Keratinocyte (primary cell): ENCODE data around the gene CBLB. TPM values are rescaled to one million over a fixed set of nuclear protein-coding genes. Genes with fewer than 3 reads are reported as not detected.

Source experiments
- DNase-seq: peaks from one replicate; pipeline ENCODE4 v3.0.0-alpha.2; 2011; ENCODE audit warnings: low read depth, missing footprints, low spot score
- FAIRE-seq: peaks from 2 replicates; lab custom pipeline; 2011; peaks lifted over from hg19 to GRCh38; lab: Jason Lieb, UNC
- H2AFZ ChIP-seq: 2 replicates; pipeline ENCODE4 v1.6.0; 2012; ENCODE audit warnings: low read length, control low read depth, inconsistent platforms; ENCODE audit not compliant: control insufficient read depth
- H3K27ac ChIP-seq: 2 replicates; pipeline ENCODE4 v1.5.1; 2011; ENCODE audit warnings: low read length; ENCODE audit not compliant: control insufficient read depth, insufficient read depth
- H3K27me3 ChIP-seq: 3 replicates; pipeline ENCODE4 v1.6.0; 2011; ENCODE audit warnings: low read length; ENCODE audit not compliant: control insufficient read depth, insufficient read depth; ENCODE audit errors: extremely low read depth
- H3K36me3 ChIP-seq, 2 experiments: 2 replicates in 1 of 2; 3 replicates in 1 of 2; pipeline ENCODE4 v1.5.1; 2011; ENCODE audit warnings: low read length in 2 of 2, mild to moderate bottlenecking in 1 of 2; ENCODE audit not compliant: control insufficient read depth in 2 of 2, insufficient read depth in 2 of 2; ENCODE audit errors: extremely low read depth in 1 of 2
- H3K4me1 ChIP-seq: 3 replicates; pipeline ENCODE4 v1.5.1; 2011; ENCODE audit warnings: low read length; ENCODE audit not compliant: control insufficient read depth, insufficient read depth; ENCODE audit errors: extremely low read depth
- H3K4me2 ChIP-seq: 3 replicates; pipeline ENCODE4 v1.6.0; 2011; ENCODE audit warnings: low read depth, low read length; ENCODE audit not compliant: control insufficient read depth, insufficient read depth; ENCODE audit errors: extremely low read depth
- H3K4me3 ChIP-seq, 3 experiments: fragments of 200-600 bp in 1 of 3; sonication (generic) in 1 of 3; 2 replicates in 2 of 3; 3 replicates in 1 of 3; pipeline ENCODE4 v1.5.1; 2011 to 2016; ENCODE audit warnings: low read length in 3 of 3, mild to moderate bottlenecking in 3 of 3, control low read depth in 2 of 3, inconsistent platforms in 1 of 3, low read depth in 1 of 3, mixed read lengths in 1 of 3, mixed run types in 1 of 3, moderate library complexity in 1 of 3; ENCODE audit not compliant: control insufficient read depth in 2 of 3, insufficient read depth in 2 of 3; ENCODE audit errors: extremely low read depth in 1 of 3
- H3K79me2 ChIP-seq: 2 replicates; pipeline ENCODE4 v1.6.0; 2012; ENCODE audit warnings: low read length; ENCODE audit not compliant: control insufficient read depth, insufficient read depth
- H3K9ac ChIP-seq: 3 replicates; pipeline ENCODE4 v1.6.0; 2011; ENCODE audit warnings: low read length; ENCODE audit not compliant: control insufficient read depth, insufficient read depth; ENCODE audit errors: extremely low read depth
- H3K9me1 ChIP-seq: 3 replicates; pipeline ENCODE4 v1.6.0; 2011; ENCODE audit warnings: low read length; ENCODE audit not compliant: control insufficient read depth, insufficient read depth; ENCODE audit errors: extremely low read depth
- H3K9me3 ChIP-seq: 2 replicates; pipeline ENCODE4 v1.5.1; 2012; ENCODE audit warnings: low read depth, low read length; ENCODE audit not compliant: control insufficient read depth
- H4K20me1 ChIP-seq: 3 replicates; pipeline ENCODE4 v1.6.0; 2011; ENCODE audit warnings: low read length; ENCODE audit not compliant: control insufficient read depth, insufficient read depth; ENCODE audit errors: extremely low read depth
- CTCF ChIP-seq, 3 experiments: IDR thresholded peaks in 1 of 3; conservative IDR thresholded peaks in 1 of 3; optimal IDR thresholded peaks in 1 of 3; 2 replicates in 2 of 3; 3 replicates in 1 of 3; pipeline versions ENCODE3 to v1.5.1; 2011; ENCODE audit warnings: low read length in 3 of 3, mild to moderate bottlenecking in 3 of 3, moderate library complexity in 2 of 3, control low read depth in 1 of 3, inconsistent platforms in 1 of 3; ENCODE audit not compliant: insufficient read depth in 2 of 3; ENCODE audit errors: extremely low read depth in 1 of 3
- EZH2 ChIP-seq: IDR thresholded peaks from one replicate; pipeline ENCODE4 v1.6.1; 2012; ENCODE audit warnings: inconsistent platforms, mild to moderate bottlenecking, low read length, moderate library complexity
- dilution Hi-C: fragments of 300-500 bp; cut with MboI; formaldehyde crosslinking; loops from one replicate; pipeline ENCODE4 v1.7.0; 2020; ENCODE audit warnings: low sequenced_read_pairs; ENCODE audit not compliant: extremely low pct_ligation_motif_present
- polyA plus RNA-seq, 5 experiments: library from polyadenylated mRNA; depleted of rRNA in 3 of 5; stranded (reverse) in 3 of 5; stranded (forward) in 1 of 5; unstranded in 1 of 5; fragments of >200 nt; gene quantifications; 1 replicate in 1 of 5; 2 replicates in 3 of 5; 3 replicates in 1 of 5; pipeline versions ENCODE4 v1.2.1 to v1.2.3, GENCODE V29; 2011 to 2012; ENCODE audit warnings: missing spikeins in 2 of 5, low read depth in 1 of 5, low replicate concordance in 1 of 5

Gene CBLB
- polyA plus RNA-seq, 1 donor (not counting 4 experiments of a cell fraction or from before 2014, with no cell fraction given): 13.6 TPM

- no peaks in the 10 kb centered on the region for H3K9me3 ChIP-seq
- H3K9ac ChIP-seq: no peak overlapping the region
- H3K4me2 ChIP-seq: no peak overlapping the region
- FAIRE-seq (no peak), DNase-seq (no peak)
- H3K4me1 ChIP-seq: peaks cover 14% of the 10 kb centered on the region
- TF ChIP-seq CTCF (optimal IDR thresholded peaks at IDR 0.05 in 1 of 3, IDR thresholded peaks at IDR 0.05 in 1 of 3, conservative IDR thresholded peaks at IDR 0.05 in 1 of 3; ENCODE audit: extremely low read depth in 1 of 3, insufficient read depth in 2 of 3, low read length in 3 of 3): no peak
- TF ChIP-seq EZH2: no peak
- H4K20me1 ChIP-seq: no peaks in the 10 kb centered on the region
- dilution Hi-C loops: no loop called here
- no peak overlapping the region for H3K4me3 ChIP-seq
- no peaks in the 10 kb centered on the region for H3K79me2 ChIP-seq
- H2AFZ ChIP-seq: no peak overlapping the region
- H3K27me3 ChIP-seq: no peaks in the 10 kb centered on the region
- H3K9me1 ChIP-seq: no peaks in the 10 kb centered on the region
- no peak overlapping the region for H3K27ac ChIP-seq
- no peaks in the 10 kb centered on the region for H3K36me3 ChIP-seq
Measured at GRCh38 chr3:105614288-105615030, 254.4 kb downstream of the CBLB start.

- no peaks in the 10 kb centered on the region for H3K79me2 ChIP-seq
- H3K4me3 ChIP-seq: no peak overlapping the region
- no peaks in the 10 kb centered on the region for H3K27me3 ChIP-seq
- H3K4me2 ChIP-seq: no peak overlapping the region
- no peaks in the 10 kb centered on the region for H3K9me3 ChIP-seq
- H3K9ac ChIP-seq: no peak overlapping the region
- FAIRE-seq (no peak), DNase-seq (no peak)
- no peaks in the 10 kb centered on the region for H3K36me3 ChIP-seq
- dilution Hi-C loops: no loop called here
- H3K27ac ChIP-seq: no peak overlapping the region
- H3K9me1 ChIP-seq: no peaks in the 10 kb centered on the region
- peaks cover 14% of the 10 kb centered on the region for H3K4me1 ChIP-seq
- no peak for TF ChIP-seq CTCF (optimal IDR thresholded peaks at IDR 0.05 in 1 of 3, IDR thresholded peaks at IDR 0.05 in 1 of 3, conservative IDR thresholded peaks at IDR 0.05 in 1 of 3; ENCODE audit: extremely low read depth in 1 of 3, insufficient read depth in 2 of 3, low read length in 3 of 3)
- no peak for TF ChIP-seq EZH2
- H2AFZ ChIP-seq: no peak overlapping the region
- H4K20me1 ChIP-seq: no peaks in the 10 kb centered on the region
Measured at GRCh38 chr3:105613120-105613519, 255.7 kb downstream of the CBLB start.
